Activated CD8-positive, alpha-beta memory T cell treated with anti-CD3 and anti-CD28 coated beads, Interleukin-2, amount 50 U/mL, for 1 hour (primary cell): Measurements from ENCODE around the gene ZRSR2.

Source experiments
- DNase-seq: peaks from one replicate; pipeline ENCODE4 v3.0.0-alpha.2; 2020; ENCODE audit errors: extremely low read depth

The ZRSR2 gene

GRCh38 chrX:15854080-15854655 is 63.9 kb downstream of the ZRSR2 start:
- DNase-seq: no peak

GRCh38 chrX:15854712-15855567 is 64.7 kb downstream of the ZRSR2 start, which contains the start of gene AP1S2:
Gene AP1S2, minus strand, starts transcription at chrX:15854813. Its CDS starts 2,289 bp downstream, at chrX:15852524.
- peak; percentile 86 for DNase-seq

GRCh38 chrX:15855568-15856221 is 65.4 kb downstream of the ZRSR2 start:
- DNase-seq: no peak

- no peak for DNase-seq
Observed at GRCh38 chrX:15856222-15856587, 65.9 kb downstream of the ZRSR2 start.

- DNase-seq: no peak
Observed at GRCh38 chrX:15856636-15857035, 66.4 kb downstream of the ZRSR2 start.

GRCh38 chrX:15858051-15858450 is 67.8 kb downstream of the ZRSR2 start:
- no peak for DNase-seq

- no peak for DNase-seq
Observed at GRCh38 chrX:15860921-15861320, 70.6 kb downstream of the ZRSR2 start.

- DNase-seq: no peak
Observed at GRCh38 chrX:15864023-15864422, 73.7 kb downstream of the ZRSR2 start.

- no peak for DNase-seq
Observed at GRCh38 chrX:15864629-15865028, 74.3 kb downstream of the ZRSR2 start.

- no peak for DNase-seq
Observed at GRCh38 chrX:15866147-15866546, 75.9 kb downstream of the ZRSR2 start.

- DNase-seq: no peak
Observed at GRCh38 chrX:15869695-15870094, 79.4 kb downstream of the ZRSR2 start.

- DNase-seq: no peak
Observed at GRCh38 chrX:15870310-15870709, 80.0 kb downstream of the ZRSR2 start.
